Liver (tissue), 9 donors: Measurements from ENCODE around the gene CDKN2B-AS1. TPM values are rescaled to one million over a fixed set of nuclear protein-coding genes. Genes with fewer than 3 reads are reported as not detected.

Source experiments
- DNase-seq: peaks from one replicate; pipeline ENCODE4 v3.0.0-alpha.2; 2017; ENCODE audit warnings: low spot score
- H3K27ac ChIP-seq, 2 donors: one replicate each; pipeline ENCODE4 v1.7.0; 2013; ENCODE audit warnings: inconsistent platforms in 2 of 2, low read length in 2 of 2, control low read depth in 1 of 2, low read depth in 1 of 2, mild to moderate bottlenecking in 1 of 2
- H3K27me3 ChIP-seq, 4 donors: one replicate each; pipeline versions ENCODE4 v1.6.1 to v1.7.0; 2013; ENCODE audit warnings: low read length in 3 of 4, inconsistent platforms in 1 of 4, mild to moderate bottlenecking in 1 of 4, moderate library complexity in 1 of 4; ENCODE audit not compliant: control insufficient read depth in 4 of 4, insufficient read depth in 4 of 4
- H3K36me3 ChIP-seq, 4 donors: one replicate each; pipeline versions ENCODE4 v1.6.1 to v1.7.0; 2013; ENCODE audit warnings: low read length in 3 of 4, mild to moderate bottlenecking in 3 of 4, low read depth in 1 of 4, moderate library complexity in 1 of 4; ENCODE audit not compliant: control insufficient read depth in 4 of 4, insufficient read depth in 3 of 4
- H3K4me1 ChIP-seq, 4 donors: one replicate each; pipeline versions ENCODE4 v1.6.1 to v1.7.0; 2013; ENCODE audit warnings: low read length in 3 of 4, mild to moderate bottlenecking in 3 of 4, moderate library complexity in 1 of 4; ENCODE audit not compliant: control insufficient read depth in 4 of 4, insufficient read depth in 4 of 4
- H3K4me3 ChIP-seq, 3 donors: one replicate each; pipeline versions ENCODE4 v1.6.1 to v1.7.0; 2013; ENCODE audit warnings: low read length in 3 of 3, control low read depth in 1 of 3, low read depth in 1 of 3, mild to moderate bottlenecking in 1 of 3
- H3K9ac ChIP-seq, 2 donors: one replicate each; pipeline ENCODE4 v1.7.0; 2013; ENCODE audit warnings: low read length in 2 of 2, mild to moderate bottlenecking in 2 of 2, moderate library complexity in 2 of 2, control low read depth in 1 of 2, low read depth in 1 of 2
- H3K9me3 ChIP-seq, 4 donors: one replicate each; pipeline versions ENCODE4 v1.6.1 to v1.7.0; 2013; ENCODE audit warnings: low read length in 3 of 4; ENCODE audit not compliant: control insufficient read depth in 4 of 4
- FOXA1 ChIP-seq: IDR thresholded peaks from 2 replicates; pipeline ENCODE4 v1.6.1; 2016; ENCODE audit warnings: antibody characterized with exemption
- FOXA2 ChIP-seq: IDR thresholded peaks from 2 replicates; pipeline ENCODE4 v1.6.1; 2016; ENCODE audit warnings: antibody characterized with exemption
- GABPA ChIP-seq, 2 donors: IDR thresholded peaks in 1 of 2; conservative IDR thresholded peaks in 1 of 2; 2 replicates each; pipeline ENCODE4 v1.6.1; 2016; ENCODE audit warnings: antibody characterized with exemption in 2 of 2, mild to moderate bottlenecking in 1 of 2, moderate library complexity in 1 of 2
- HNF4G ChIP-seq: IDR thresholded peaks from 2 replicates; pipeline ENCODE4 v1.6.1; 2016; ENCODE audit warnings: antibody characterized with exemption
- MAX ChIP-seq: IDR thresholded peaks from 2 replicates; pipeline ENCODE4 v1.6.1; 2016; ENCODE audit warnings: antibody characterized with exemption
- NR2F2 ChIP-seq: IDR thresholded peaks from 2 replicates; pipeline ENCODE4 v1.6.1; 2016; ENCODE audit warnings: antibody characterized with exemption
- RAD21 ChIP-seq, 2 donors: IDR thresholded peaks; 2 replicates each; pipeline ENCODE4 v1.6.1; 2016; ENCODE audit warnings: antibody characterized with exemption in 2 of 2, mild to moderate bottlenecking in 2 of 2
- REST ChIP-seq: IDR thresholded peaks from 2 replicates; pipeline ENCODE4 v1.6.1; 2016; ENCODE audit warnings: antibody characterized with exemption, mild to moderate bottlenecking
- SP1 ChIP-seq: IDR thresholded peaks from 2 replicates; pipeline ENCODE4 v1.6.1; 2018; ENCODE audit warnings: antibody characterized with exemption, mild to moderate bottlenecking
- TAF1 ChIP-seq: conservative IDR thresholded peaks from 2 replicates; pipeline ENCODE4 v1.6.1; 2016; ENCODE audit warnings: antibody characterized with exemption, mild to moderate bottlenecking
- YY1 ChIP-seq: IDR thresholded peaks from 2 replicates; pipeline ENCODE4 v1.6.1; 2016; ENCODE audit warnings: antibody characterized with exemption, mild to moderate bottlenecking
- ZBTB33 ChIP-seq: IDR thresholded peaks from 2 replicates; pipeline ENCODE4 v1.6.1; 2016; ENCODE audit warnings: antibody characterized with exemption
- WGBS: extraction: QIAGEN DNeasy Blood & Tissue Kit; methylation state at CpG from one replicate; pipeline ENCODE4 v1.1.7; 2013; 5-methylcytosine and 5-hydroxymethylcytosine counted together
- polyA plus RNA-seq, 2 donors: library from polyadenylated mRNA; stranded (reverse) in 1 of 2; unstranded in 1 of 2; fragments of 200-250 nt in 1 of 2; fragments of >200 nt in 1 of 2; fragmentation: Nextera tagmentation in 1 of 2; extraction: Ambion mirVana in 1 of 2; gene quantifications; one replicate each; pipeline versions ENCODE4 v1.2.1 to v1.2.3, GENCODE V29; 2013 to 2015
- total RNA-seq, 2 donors: library from RNA; depleted of rRNA; stranded (reverse); fragments of >200 nt; gene quantifications; one replicate each; pipeline ENCODE4 v1.2.3, GENCODE V29; 2014
- donor health status: healthy.
- donor health status: healthy.
- donor health status: healthy.
- donor health status: healthy.
- donor health status: healthy.

Gene CDKN2B-AS1
- total and polyA plus RNA-seq, 4 donors, result 0.08 to 0.42 TPM; not detected in 2

GRCh38 chr9:22131817-22132216 lies 137.2 kb downstream of the CDKN2B-AS1 start (continued):
- TF ChIP-seq REST, result no peak

- no peaks in the 10 kb centered on the region for H3K36me3 ChIP-seq
- no peak overlapping the region for H3K4me3 ChIP-seq
- H3K27ac ChIP-seq, result no peak overlapping the region
- no peak overlapping the region for H3K9ac ChIP-seq
- no peaks in the 10 kb centered on the region for H3K4me1 ChIP-seq
- H3K27me3 ChIP-seq, result no peaks in the 10 kb centered on the region
- no peak for DNase-seq
- 83% methylated on average over 2 of the region's 2 CpGs for WGBS
- TF ChIP-seq YY1, result no peak
- TF ChIP-seq SP1, result no peak
- no peak for TF ChIP-seq FOXA1
- no peak for TF ChIP-seq HNF4G
- TF ChIP-seq FOXA2, result no peak
- no peak for TF ChIP-seq REST
- no peak for TF ChIP-seq MAX
- TF ChIP-seq NR2F2, result no peak
- no peak for TF ChIP-seq TAF1
- TF ChIP-seq GABPA (IDR thresholded peaks at IDR 0.05 in 1 of 2, conservative IDR thresholded peaks at IDR 0.05 in 1 of 2), result no peak
- TF ChIP-seq ZBTB33, result no peak
- TF ChIP-seq RAD21 (IDR thresholded peaks at IDR 0.05), result no peak
- H3K9me3 ChIP-seq, result no peaks in the 10 kb centered on the region
These were observed 139.8 kb downstream of the CDKN2B-AS1 start for GRCh38 chr9:22134390-22134789.
